Stimulated activated CD4-positive, alpha-beta T cell treated with anti-CD3 and anti-CD28 coated beads, Interleukin-12 subunit alpha, Interleukin-12 subunit beta, amount 100 ng/mL, for 24 hours (primary cell): Measurements from ENCODE around the gene TECPR2.

ENCODE experiments used
- DNase-seq, 2 experiments: peaks; one replicate each; pipeline ENCODE4 v3.0.0-alpha.2; 2020; ENCODE audit warnings: low read depth in 2 of 2

The TECPR2 gene

GRCh38 chr14:102462391-102462790, 99.7 kb downstream of the TECPR2 start:
- no peak for DNase-seq

GRCh38 chr14:102464006-102464405, 101.3 kb downstream of the TECPR2 start:
- DNase-seq: no peak

GRCh38 chr14:102464846-102465341, 102.2 kb downstream of the TECPR2 start:
- no peak for DNase-seq

GRCh38 chr14:102469261-102469660, 106.5 kb downstream of the TECPR2 start:
- no peak for DNase-seq

GRCh38 chr14:102471921-102472790, 109.4 kb downstream of the TECPR2 start:
- DNase-seq: no peak

GRCh38 chr14:102472791-102473150, 110.0 kb downstream of the TECPR2 start:
- DNase-seq: no peak

- DNase-seq: no peak
These were observed 110.8 kb downstream of the TECPR2 start for GRCh38 chr14:102473559-102473958.

- DNase-seq: no peak
These were observed 112.2 kb downstream of the TECPR2 start for GRCh38 chr14:102474934-102475333.

GRCh38 chr14:102479107-102479506, 116.4 kb downstream of the TECPR2 start:
- no peak for DNase-seq

- DNase-seq: no peak
These were observed 117.0 kb downstream of the TECPR2 start for GRCh38 chr14:102479777-102480176.

- no peak for DNase-seq
These were observed 118.6 kb downstream of the TECPR2 start for GRCh38 chr14:102481371-102481770.

GRCh38 chr14:102481791-102482238, 119.1 kb downstream of the TECPR2 start:
- no peak for DNase-seq

- DNase-seq: no peak
These were observed 121.6 kb downstream of the TECPR2 start for GRCh38 chr14:102484316-102484715.

GRCh38 chr14:102485693-102486512, 123.2 kb downstream of the TECPR2 start:
- DNase-seq: no peak

- DNase-seq: no peak
These were observed 123.9 kb downstream of the TECPR2 start for GRCh38 chr14:102486513-102487203.

GRCh38 chr14:102487204-102487577, 124.5 kb downstream of the TECPR2 start:
- DNase-seq: no peak

- no peak for DNase-seq
These were observed 127.7 kb downstream of the TECPR2 start for GRCh38 chr14:102490456-102490855.

GRCh38 chr14:102491366-102491765, 128.6 kb downstream of the TECPR2 start:
- no peak for DNase-seq

GRCh38 chr14:102491786-102492530, 129.2 kb downstream of the TECPR2 start:
- DNase-seq: no peak

- DNase-seq: no peak
These were observed 129.8 kb downstream of the TECPR2 start for GRCh38 chr14:102492531-102492910.

- DNase-seq: no peak
These were observed 130.4 kb downstream of the TECPR2 start for GRCh38 chr14:102493096-102493495.
